ENCODE data around the gene ASB16.

Gene ASB16

GRCh38 chr17:44204441-44204882 lies 34.0 kb downstream of the ASB16 start:
- H3K4me3 ChIP-seq (ENCODE audit: control insufficient read depth, low read depth, low read length) = no peak overlapping the region
- no peak for DNase-seq (ENCODE audit: low read depth)
- no peak for TF ChIP-seq CTCF (IDR thresholded peaks at IDR 0.05; ENCODE audit: control insufficient read depth, insufficient read depth, low read depth, low read length, missing control alignments)

- no peak overlapping the region for H3K4me3 ChIP-seq (ENCODE audit: control insufficient read depth, low read depth, low read length)
- peak; percentile 28 for TF ChIP-seq CTCF (IDR thresholded peaks at IDR 0.05; ENCODE audit: control insufficient read depth, insufficient read depth, low read depth, low read length, missing control alignments)
- no peak for DNase-seq (ENCODE audit: low read depth)
Measured at GRCh38 chr17:44205962-44206824, 35.7 kb downstream of the ASB16 start.

- no peak for TF ChIP-seq CTCF (IDR thresholded peaks at IDR 0.05; ENCODE audit: control insufficient read depth, insufficient read depth, low read depth, low read length, missing control alignments)
- no peak for DNase-seq (ENCODE audit: low read depth)
- no peak overlapping the region for H3K4me3 ChIP-seq (ENCODE audit: control insufficient read depth, low read depth, low read length)
Measured at GRCh38 chr17:44206825-44207155, 36.3 kb downstream of the ASB16 start.

- TF ChIP-seq CTCF (IDR thresholded peaks at IDR 0.05; ENCODE audit: control insufficient read depth, insufficient read depth, low read depth, low read length, missing control alignments) = no peak
- DNase-seq (ENCODE audit: low read depth) = no peak
- no peak overlapping the region for H3K4me3 ChIP-seq (ENCODE audit: control insufficient read depth, low read depth, low read length)
Measured at GRCh38 chr17:44207319-44207718, 36.8 kb downstream of the ASB16 start.

- TF ChIP-seq CTCF (IDR thresholded peaks at IDR 0.05; ENCODE audit: control insufficient read depth, insufficient read depth, low read depth, low read length, missing control alignments) = no peak
Measured at GRCh38 chr17:44207743-44208142, 37.2 kb downstream of the ASB16 start.

GRCh38 chr17:44209786-44210341 lies 39.4 kb downstream of the ASB16 start:
- TF ChIP-seq CTCF (IDR thresholded peaks at IDR 0.05; ENCODE audit: control insufficient read depth, insufficient read depth, low read depth, low read length, missing control alignments) = no peak
- H3K4me3 ChIP-seq (ENCODE audit: control insufficient read depth, low read depth, low read length) = no peak overlapping the region
- DNase-seq (ENCODE audit: low read depth) = no peak

More at GRCh38 chr17:44207743-44208142, 37.2 kb downstream of the ASB16 start:
- no peak for DNase-seq (ENCODE audit: low read depth)
- no peak overlapping the region for H3K4me3 ChIP-seq (ENCODE audit: control insufficient read depth, low read depth, low read length)

Measured in AG09309 (cell line).